GM12865 (cell line): ENCODE results near the gene BRME1.
A peak's percentile ranks its signal among the peaks of the same experiment; 100 is the strongest.

ENCODE experiments used
- DNase-seq: peaks from one replicate; pipeline ENCODE4 v3.0.0; 2010; ENCODE audit warnings: low read depth
- H3K4me3 ChIP-seq: 2 replicates; pipeline ENCODE4 v1.5.1; 2011; ENCODE audit warnings: mild to moderate bottlenecking, low read depth, low read length, control low read depth
- TF ChIP-seq, protein P1 (sequence below): IDR thresholded peaks from 2 replicates; pipeline ENCODE4 v1.5.1; 2011; ENCODE audit warnings: low read length, control low read depth, low read depth, inconsistent platforms; ENCODE audit not compliant: insufficient read depth; ENCODE audit errors: missing control alignments

BRME1 gene

DNA sequence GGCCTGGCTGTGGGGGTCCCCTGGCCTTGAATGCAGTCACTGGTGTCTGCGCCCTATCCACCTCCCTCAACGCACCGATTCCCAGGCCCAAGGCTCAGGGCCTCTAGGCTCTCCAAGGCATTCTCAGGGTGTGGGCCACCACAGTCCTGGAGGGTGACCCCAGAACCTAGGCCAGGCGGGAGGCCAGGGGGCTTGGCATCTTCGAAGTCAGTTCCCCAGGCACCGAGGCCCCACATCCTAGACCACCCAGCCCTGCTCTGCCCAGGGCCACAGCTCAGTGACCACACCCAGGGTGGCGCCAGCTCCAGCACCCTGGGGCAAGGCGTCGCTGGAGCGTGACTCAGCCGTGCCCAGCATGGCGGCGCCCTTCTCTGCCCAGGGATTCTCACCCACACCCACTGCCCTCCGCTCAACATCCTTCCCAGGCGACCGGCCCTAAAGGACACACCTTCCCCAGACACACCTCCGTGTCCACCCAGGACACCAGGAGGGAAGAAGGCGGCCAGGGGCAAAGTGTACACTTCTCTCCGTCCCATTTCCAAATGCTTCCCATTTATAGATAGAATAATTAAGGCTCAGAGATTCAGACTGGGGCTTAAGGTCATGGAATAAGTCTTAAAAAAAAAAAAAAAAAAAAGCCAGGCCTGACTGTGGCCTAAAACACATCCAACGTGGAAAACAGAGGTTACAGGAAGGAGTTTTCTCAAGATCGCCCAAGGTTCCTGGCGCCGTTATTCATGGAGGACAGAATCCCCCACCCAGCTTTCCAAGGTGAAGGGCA, 65.4 kb downstream of the BRME1 start:
- TF ChIP-seq, protein P1, sequence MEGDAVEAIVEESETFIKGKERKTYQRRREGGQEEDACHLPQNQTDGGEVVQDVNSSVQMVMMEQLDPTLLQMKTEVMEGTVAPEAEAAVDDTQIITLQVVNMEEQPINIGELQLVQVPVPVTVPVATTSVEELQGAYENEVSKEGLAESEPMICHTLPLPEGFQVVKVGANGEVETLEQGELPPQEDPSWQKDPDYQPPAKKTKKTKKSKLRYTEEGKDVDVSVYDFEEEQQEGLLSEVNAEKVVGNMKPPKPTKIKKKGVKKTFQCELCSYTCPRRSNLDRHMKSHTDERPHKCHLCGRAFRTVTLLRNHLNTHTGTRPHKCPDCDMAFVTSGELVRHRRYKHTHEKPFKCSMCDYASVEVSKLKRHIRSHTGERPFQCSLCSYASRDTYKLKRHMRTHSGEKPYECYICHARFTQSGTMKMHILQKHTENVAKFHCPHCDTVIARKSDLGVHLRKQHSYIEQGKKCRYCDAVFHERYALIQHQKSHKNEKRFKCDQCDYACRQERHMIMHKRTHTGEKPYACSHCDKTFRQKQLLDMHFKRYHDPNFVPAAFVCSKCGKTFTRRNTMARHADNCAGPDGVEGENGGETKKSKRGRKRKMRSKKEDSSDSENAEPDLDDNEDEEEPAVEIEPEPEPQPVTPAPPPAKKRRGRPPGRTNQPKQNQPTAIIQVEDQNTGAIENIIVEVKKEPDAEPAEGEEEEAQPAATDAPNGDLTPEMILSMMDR, result no peak
- H3K4me3 ChIP-seq, result peak overlapping the region; percentile 66
- DNase-seq, result no peak

DNA sequence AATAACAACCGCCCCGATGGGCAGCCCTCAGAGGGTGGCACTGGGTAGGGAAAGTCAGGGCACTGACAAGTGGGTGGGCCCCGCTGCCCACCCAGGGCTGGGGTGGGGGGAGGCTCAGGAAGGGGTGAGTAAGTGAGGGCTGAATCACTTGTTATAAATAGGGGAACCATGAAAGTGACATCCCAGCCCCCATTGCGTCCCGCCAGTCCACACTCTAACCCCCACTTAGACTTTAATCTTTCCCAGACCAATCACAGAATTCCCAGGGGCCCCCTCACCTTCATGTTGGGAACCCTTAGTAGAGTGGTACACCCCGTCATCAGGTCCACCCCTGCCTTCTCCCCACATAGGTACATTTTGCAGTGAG, 66.0 kb downstream of the BRME1 start:
- TF ChIP-seq, protein P1, result no peak
- no peak for DNase-seq
- H3K4me3 ChIP-seq, result peak overlapping the region; percentile 66

DNA sequence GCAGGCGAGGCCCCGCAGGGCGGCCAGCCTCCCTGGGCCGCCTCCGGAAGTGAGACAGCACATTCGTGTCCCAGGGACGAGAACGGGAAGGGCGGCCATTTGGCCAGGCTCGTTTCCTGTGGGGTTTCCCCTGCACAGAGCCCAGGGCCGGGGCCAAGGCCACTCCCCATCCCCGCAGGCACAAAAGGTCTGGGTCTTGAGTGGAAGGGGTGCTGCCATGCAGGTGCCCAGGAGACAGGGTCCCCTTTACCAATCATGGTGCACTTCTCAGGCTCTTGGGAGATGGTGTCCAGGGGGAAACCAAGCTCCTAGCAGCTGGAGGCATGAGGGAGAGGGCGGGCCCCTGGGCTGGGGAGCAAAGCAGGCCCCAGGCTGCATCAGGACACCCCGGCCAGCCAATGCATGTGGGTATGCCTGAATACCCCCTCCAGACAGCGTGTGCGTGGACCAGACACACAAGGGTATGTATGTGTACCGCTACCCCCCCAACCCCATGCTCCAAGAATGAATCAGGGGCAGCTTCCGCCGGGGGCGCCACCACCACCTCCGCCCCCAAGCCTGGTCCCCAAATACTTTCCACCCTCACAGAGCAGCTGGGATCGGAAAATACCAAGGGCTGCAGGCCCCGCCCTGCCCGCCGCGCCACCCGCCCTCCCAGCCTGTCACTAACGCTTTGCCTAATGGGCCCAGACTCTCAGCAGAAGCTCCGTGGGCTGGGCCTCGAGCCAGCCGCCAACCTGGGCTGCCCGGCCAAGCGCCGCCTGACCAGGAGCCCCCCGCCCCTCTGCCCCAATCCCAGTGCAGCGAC, 66.6 kb downstream of the BRME1 start:
- TF ChIP-seq, protein P1, result peak; percentile 7
- peak; percentile 92 for DNase-seq
- H3K4me3 ChIP-seq, result peak overlapping the region; percentile 66

DNA sequence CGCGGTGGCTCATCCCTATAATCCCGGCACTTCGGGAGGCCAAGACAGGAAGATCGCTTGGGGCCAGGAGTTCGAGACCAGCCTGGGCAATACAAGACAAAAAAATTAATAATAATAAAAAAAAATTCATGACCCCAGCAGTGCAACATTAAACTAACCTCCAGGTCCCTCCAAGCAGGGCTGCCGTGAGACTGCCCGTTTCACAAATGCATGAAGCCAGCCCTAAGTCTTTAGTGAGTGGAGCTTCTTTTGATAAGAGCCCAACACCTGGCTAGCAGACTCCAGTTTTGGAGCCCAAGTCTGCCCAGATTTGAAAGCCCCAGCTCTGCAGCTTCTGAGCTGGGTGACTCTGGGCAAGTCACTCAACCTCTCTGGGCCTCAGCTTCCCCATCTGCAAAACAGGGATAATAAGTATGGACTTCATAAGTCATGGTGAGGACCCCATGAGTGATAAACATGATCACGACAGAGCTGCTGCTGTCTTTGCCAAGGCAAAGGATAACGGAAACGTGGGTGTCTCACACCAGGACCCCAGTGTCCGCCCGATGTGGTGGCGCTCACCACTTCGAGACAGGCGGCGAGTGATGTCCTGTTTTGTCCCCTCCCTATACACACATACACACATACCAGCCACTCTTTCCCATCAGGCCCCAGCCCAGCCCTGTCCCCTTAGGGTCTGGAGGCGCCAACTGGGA, 67.3 kb downstream of the BRME1 start:
- DNase-seq, result no peak
- TF ChIP-seq, protein P1, result no peak
- H3K4me3 ChIP-seq, result peak overlapping the region; percentile 66

DNA sequence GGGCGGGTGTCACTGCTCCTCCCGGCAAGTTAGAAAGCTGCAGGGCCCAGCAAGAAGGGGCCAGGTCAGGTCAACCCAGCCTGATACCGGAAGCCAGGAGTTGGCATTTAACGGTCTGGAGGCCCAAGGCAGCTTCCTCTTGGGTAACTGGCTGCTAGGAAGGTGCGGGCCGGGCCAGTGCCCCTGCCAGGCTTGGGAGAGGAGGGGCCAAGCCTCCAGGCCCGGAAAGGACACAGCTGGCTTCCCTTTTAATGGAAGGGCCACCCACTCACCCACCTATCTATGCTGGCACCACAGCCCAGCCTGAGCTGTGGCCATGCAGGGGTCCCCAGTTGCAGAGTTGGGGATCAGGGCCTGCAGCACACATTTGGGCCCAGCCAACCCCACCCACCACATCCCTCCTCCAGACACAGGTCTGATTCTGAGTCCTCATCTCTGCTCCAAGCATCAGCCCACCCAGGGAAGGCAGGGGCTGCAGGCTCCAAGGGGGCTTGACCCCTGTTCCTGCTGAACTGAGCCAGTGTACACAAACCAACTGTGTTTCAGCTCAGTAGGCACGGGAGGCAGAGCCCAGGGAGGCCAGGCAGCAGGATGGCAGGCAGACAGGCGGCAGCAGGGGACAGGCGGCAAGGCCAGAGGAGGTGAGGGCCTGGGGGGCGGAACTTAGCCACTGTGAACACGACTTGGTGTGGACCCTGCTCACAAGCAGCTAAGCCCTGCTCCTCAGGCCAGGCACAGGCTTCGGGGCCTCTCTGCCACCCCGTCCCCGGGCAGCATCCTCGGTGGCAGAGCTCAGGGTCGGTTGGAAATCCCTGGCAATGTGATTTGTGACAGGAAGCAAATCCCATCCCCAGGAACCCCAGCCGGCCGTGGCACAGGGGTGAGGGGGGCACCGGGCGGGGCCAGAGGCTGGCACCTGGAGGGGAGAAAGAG, 69.9 kb downstream of the BRME1 start:
- DNase-seq, result no peak
- H3K4me3 ChIP-seq, result no peak overlapping the region
- TF ChIP-seq, protein P1, result no peak
